Left lung (tissue), 10 donors: Measurements from ENCODE around the gene CCL22. TPM values are rescaled to one million over a fixed set of nuclear protein-coding genes. Genes with fewer than 3 reads are reported as not detected.

Source experiments
- ATAC-seq: fragments of 200-7000 bp; cut with Tn5 transposase; one replicate; pipeline ENCODE4 v1.9.1; 2020; ENCODE audit warnings: moderate library complexity
- DNase-seq, 4 donors: peaks; one replicate each; pipeline ENCODE4 v3.0.0-alpha.2; 2013 to 2020
- H3K27ac ChIP-seq, 2 donors: fragments of 200-600 bp; sonication (generic) in 1 of 2; one replicate each; pipeline versions ENCODE4 v1.5.0 to v1.8.0; 2020 to 2021
- H3K27me3 ChIP-seq, 2 donors: fragments of 200-600 bp; sonication (generic) in 1 of 2; one replicate each; pipeline versions ENCODE4 v1.5.0 to v1.8.0; 2020 to 2021
- H3K36me3 ChIP-seq, 2 donors: fragments of 200-600 bp; sonication (generic) in 1 of 2; one replicate each; pipeline versions ENCODE4 v1.5.0 to v1.8.0; 2020 to 2021
- H3K4me1 ChIP-seq, 2 donors: fragments of 200-600 bp; one replicate each; pipeline ENCODE4 v1.8.0; 2021
- H3K4me3 ChIP-seq, 2 donors: fragments of 200-600 bp; sonication (generic) in 1 of 2; one replicate each; pipeline versions ENCODE4 v1.5.0 to v1.8.0; 2020 to 2021; ENCODE audit warnings: mild to moderate bottlenecking in 1 of 2
- H3K9me3 ChIP-seq, 2 donors: fragments of 200-600 bp; sonication (generic) in 1 of 2; one replicate each; pipeline versions ENCODE4 v1.5.0 to v1.8.0; 2020 to 2021
- CTCF ChIP-seq, 2 donors: fragments of 200-600 bp; sonication (generic) in 1 of 2; IDR thresholded peaks; one replicate each; pipeline versions ENCODE4 v1.5.0 to v1.8.0; 2021; ENCODE audit warnings: antibody characterized with exemption in 2 of 2
- intact Hi-C, 2 donors: fragments of 100-400 bp; cut with DNase I; formaldehyde crosslinking; loops; one replicate each; pipeline versions ENCODE4 v1.11.2 to v1.14.2; 2022
- polyA plus RNA-seq, 6 donors: library from polyadenylated mRNA; unstranded; fragments of 120-200 nt; gene quantifications; one replicate each; pipeline ENCODE4 v1.2.1, GENCODE V29; 2013; ENCODE audit not compliant: insufficient read length in 6 of 6
- total RNA-seq, 2 donors: library from RNA; stranded (reverse); fragmentation: NEBNext Ultra II Directional; extraction: Animal tissue kit (Norgen Biotek cat#: 25700); gene quantifications; one replicate each; pipeline ENCODE4 v1.2.1, GENCODE V29; 2021
- donor health status: DM: no; HTN: yes; CAD: no.
- donor health status: DM: no; HTN: no; CAD: no.

Gene CCL22
- total and polyA plus RNA-seq, 8 donors, result 0.08 to 2.4 (median 0.21) TPM

DNA sequence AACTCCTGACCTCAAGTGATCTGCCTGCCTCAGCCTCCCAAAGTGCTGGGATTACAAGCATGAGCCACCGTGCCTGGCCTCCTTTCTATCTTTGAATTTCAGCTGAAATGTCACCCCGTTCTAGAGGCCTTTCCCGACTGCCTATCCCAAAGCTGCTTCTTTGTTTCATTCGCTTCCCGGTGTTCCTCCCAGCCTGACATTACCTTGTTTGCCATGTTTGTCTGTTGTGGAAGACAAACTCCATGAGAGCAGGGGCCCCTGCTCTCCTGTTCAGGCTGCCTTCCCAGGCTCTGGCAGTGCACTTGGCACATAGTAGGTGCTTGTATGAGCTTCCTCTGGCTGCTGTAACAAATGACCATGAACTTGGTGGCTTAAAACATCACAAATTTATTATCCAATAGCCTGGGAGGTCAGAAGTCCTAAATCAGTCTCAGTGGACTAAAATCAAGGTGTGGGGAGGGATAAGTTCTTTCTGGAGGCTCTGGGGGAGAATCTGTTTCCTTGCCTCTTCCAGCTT, 2.6 kb upstream of the CCL22 start:
- intact Hi-C loops, result no loop called here
- no peak for DNase-seq

DNA sequence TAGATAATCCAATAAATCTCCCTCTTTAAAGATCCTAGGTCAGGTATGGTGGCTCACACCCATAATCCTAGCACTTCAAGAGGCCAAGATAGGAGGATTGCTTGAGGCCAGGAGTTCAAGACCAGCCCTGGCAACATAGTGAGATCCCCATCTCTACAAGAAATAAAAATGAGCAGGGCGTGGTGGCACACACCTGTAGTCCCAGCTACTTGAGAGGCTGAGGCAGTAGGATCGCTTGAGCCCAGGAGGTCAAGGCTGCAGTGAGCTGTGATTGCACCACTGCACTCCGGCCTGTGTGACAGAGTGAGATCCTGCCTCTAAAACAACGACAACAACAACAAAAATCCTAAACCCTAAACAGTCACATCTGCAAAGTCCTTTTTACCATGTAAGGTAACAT, 2.0 kb upstream of the CCL22 start:
- intact Hi-C loops, result no loop called here
- H3K36me3 ChIP-seq, result no peaks in the 10 kb centered on the region
- no peak overlapping the region for H3K4me3 ChIP-seq
- TF ChIP-seq CTCF (IDR thresholded peaks at IDR 0.05), result no peak
- ATAC-seq (no peak), DNase-seq (no peak)
- H3K4me1 ChIP-seq, result peaks cover 0 to 13% of the 10 kb centered on the region in 2 donors
- H3K9me3 ChIP-seq, result no peaks in the 10 kb centered on the region
- no peak overlapping the region for H3K27ac ChIP-seq
- no peaks in the 10 kb centered on the region for H3K27me3 ChIP-seq

More for the DNA sequence above, 2.6 kb upstream of the CCL22 start:
- Histone ChIP-seq H3K4me1 (peaks cover 0 to 13% of the 10 kb centered on the region in 2 donors), H3K27me3 (no peaks in the 10 kb centered on the region), H3K36me3 (no peaks in the 10 kb centered on the region), H3K27ac (no peak overlapping the region), H3K4me3 (no peak overlapping the region), H3K9me3 (no peaks in the 10 kb centered on the region)
- ATAC-seq, result no peak
- TF ChIP-seq CTCF (IDR thresholded peaks at IDR 0.05), result no peak

DNA sequence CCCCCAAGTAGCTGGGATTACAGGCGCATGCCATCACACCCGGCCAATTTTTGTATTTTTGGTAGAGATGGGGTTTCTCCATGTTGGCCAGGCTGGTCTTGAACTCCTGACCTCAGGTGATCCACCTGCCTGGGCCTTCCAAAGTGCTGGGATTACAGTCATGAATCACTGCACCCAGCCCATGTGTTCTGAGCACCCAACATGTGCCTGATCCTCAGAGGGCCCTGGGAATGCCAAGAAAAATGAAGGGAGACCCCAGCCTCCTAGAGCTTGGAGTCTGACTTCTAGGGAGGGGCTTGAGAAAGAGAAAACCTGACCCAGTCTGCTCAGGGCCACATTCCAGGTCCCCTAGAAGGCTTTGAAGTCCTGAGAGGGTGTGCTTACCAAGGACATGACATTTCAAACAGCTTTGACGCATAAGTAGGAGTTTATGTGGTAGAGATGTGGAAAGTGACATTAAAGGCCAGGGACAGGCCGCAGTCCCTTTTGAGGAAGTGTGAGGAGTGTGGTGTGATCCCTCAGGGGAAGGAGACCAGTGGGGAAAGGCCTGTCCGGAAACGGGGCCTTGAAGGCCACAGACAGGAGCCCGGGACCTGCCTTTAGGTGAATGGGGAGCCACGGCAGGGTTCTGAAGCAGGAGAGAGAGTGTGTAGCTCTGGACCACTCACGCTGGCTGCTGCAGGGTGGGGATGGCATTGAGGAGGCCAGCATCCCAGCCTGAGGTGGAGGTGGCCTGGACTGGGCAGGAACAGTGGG, 1.1 kb upstream of the CCL22 start:
- H3K4me1 ChIP-seq, result peaks cover 0 to 13% of the 10 kb centered on the region in 2 donors
- no peak for TF ChIP-seq CTCF (IDR thresholded peaks at IDR 0.05)
- intact Hi-C loops, result no loop called here
- DNase-seq (no peak), ATAC-seq (peak; percentile 71)
- no peaks in the 10 kb centered on the region for H3K9me3 ChIP-seq
- no peak overlapping the region for H3K27ac ChIP-seq
- H3K36me3 ChIP-seq, result no peaks in the 10 kb centered on the region
- no peak overlapping the region for H3K4me3 ChIP-seq
- no peaks in the 10 kb centered on the region for H3K27me3 ChIP-seq

- intact Hi-C loops, result no loop called here
- DNase-seq (no peak), ATAC-seq (no peak)
- H3K27ac ChIP-seq, result no peak overlapping the region
- peaks cover 0 to 13% of the 10 kb centered on the region in 2 donors for H3K4me1 ChIP-seq
- no peaks in the 10 kb centered on the region for H3K9me3 ChIP-seq
- H3K4me3 ChIP-seq, result no peak overlapping the region
- no peaks in the 10 kb centered on the region for H3K36me3 ChIP-seq
- no peaks in the 10 kb centered on the region for H3K27me3 ChIP-seq
- no peak for TF ChIP-seq CTCF (IDR thresholded peaks at IDR 0.05)
These were observed 530 bp upstream of the CCL22 start for GRCh38 chr16:57358086-57358420.

DNA sequence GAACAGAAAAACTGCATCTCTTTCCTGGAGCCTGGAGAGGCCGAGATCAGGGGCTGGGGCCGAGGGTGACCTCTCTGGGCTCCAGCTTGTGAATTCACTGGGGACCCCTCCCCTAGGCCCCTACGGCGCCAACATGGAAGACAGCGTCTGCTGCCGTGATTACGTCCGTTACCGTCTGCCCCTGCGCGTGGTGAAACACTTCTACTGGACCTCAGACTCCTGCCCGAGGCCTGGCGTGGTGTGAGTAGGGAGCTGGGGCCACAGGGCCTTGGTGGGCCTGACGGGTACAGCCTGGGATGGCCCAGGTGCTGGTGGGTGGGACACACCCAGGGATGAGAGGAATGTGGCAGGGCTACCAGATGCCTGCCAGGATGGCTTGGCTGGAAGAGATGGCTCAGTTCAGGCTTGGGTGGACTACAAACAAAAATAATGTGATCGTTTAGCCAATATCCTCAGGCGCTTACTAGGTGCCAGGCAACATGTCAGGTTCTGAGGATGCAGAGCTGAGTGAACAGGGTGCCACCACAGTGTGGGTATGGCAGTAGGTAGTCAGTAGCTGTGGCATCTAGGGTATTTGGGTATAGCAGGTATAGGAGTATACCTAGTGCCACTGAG, 1.8 kb downstream of the CCL22 start:
- no peaks in the 10 kb centered on the region for H3K36me3 ChIP-seq
- peaks cover 0 to 13% of the 10 kb centered on the region in 2 donors for H3K4me1 ChIP-seq
- no peak overlapping the region for H3K27ac ChIP-seq
- intact Hi-C loops, result no loop called here
- DNase-seq (no peak), ATAC-seq (no peak)
- no peak overlapping the region for H3K4me3 ChIP-seq
- H3K27me3 ChIP-seq, result no peaks in the 10 kb centered on the region
- H3K9me3 ChIP-seq, result no peaks in the 10 kb centered on the region
- TF ChIP-seq CTCF (IDR thresholded peaks at IDR 0.05), result no peak
